OCI-LY7 (cell line): Measurements from ENCODE around the gene TOM1L2. TPM values are rescaled to one million over a fixed set of nuclear protein-coding genes. Genes with fewer than 3 reads are reported as not detected.

Experiments used
- BruUV-seq: library from RNA; stranded (reverse); fragments of 400-500 nt; replicated peaks from 2 replicates; lab custom pipeline; 2021; lab: Mats Ljungman, UMichigan
- CTCF ChIA-PET: fragments of 300-600 bp; sonication (Branson Sonifier 250); formaldehyde crosslinking; loops from one replicate; lab custom pipeline; 2022; ENCODE audit warnings: antibody characterized with exemption; ENCODE audit not compliant: unreplicated experiment; lab: Charles Lee
- POLR2A ChIA-PET: fragments of 300-600 bp; sonication (Branson Sonifier 250); formaldehyde crosslinking; loops from one replicate; lab custom pipeline; 2022; ENCODE audit warnings: antibody characterized with exemption; lab: Charles Lee
- DNase-seq: peaks from one replicate; pipeline ENCODE4 v3.0.0-alpha.2; 2015; ENCODE audit warnings: low spot score
- H2AFZ ChIP-seq: fragments of 200-600 bp; sonication (generic), shearing (Covaris generic); 2 replicates; pipeline ENCODE4 v1.6.1; 2014; ENCODE audit warnings: mild to moderate bottlenecking, antibody characterized with exemption, low read length, moderate library complexity
- H3K27ac ChIP-seq: fragments of 200-600 bp; sonication (generic); 2 replicates; pipeline ENCODE4 v1.5.1; 2014; ENCODE audit warnings: mixed run types, low read depth, mild to moderate bottlenecking, moderate library complexity, low read length, inconsistent platforms; ENCODE audit not compliant: poor library complexity, severe bottlenecking
- H3K36me3 ChIP-seq: fragments of 200-600 bp; sonication (generic); 2 replicates; pipeline ENCODE4 v1.6.1; 2014; ENCODE audit warnings: mild to moderate bottlenecking, antibody characterized with exemption, low read length, moderate library complexity, mixed read lengths; ENCODE audit not compliant: insufficient read depth
- H3K4me1 ChIP-seq: fragments of 200-600 bp; sonication (generic); 2 replicates; pipeline ENCODE4 v1.5.1; 2014; ENCODE audit warnings: mild to moderate bottlenecking, low read length; ENCODE audit not compliant: insufficient read depth, poor library complexity, severe bottlenecking
- H3K4me2 ChIP-seq: fragments of 200-600 bp; sonication (generic); 2 replicates; pipeline ENCODE4 v1.6.1; 2014; ENCODE audit warnings: mild to moderate bottlenecking, low read length
- H3K4me3 ChIP-seq: fragments of 200-600 bp; sonication (generic); 2 replicates; pipeline ENCODE4 v1.5.1; 2014; ENCODE audit warnings: mild to moderate bottlenecking, low read depth, low read length; ENCODE audit not compliant: poor library complexity, severe bottlenecking
- H3K79me2 ChIP-seq: fragments of 200-600 bp; sonication (generic); 2 replicates; pipeline ENCODE4 v1.6.1; 2016; ENCODE audit warnings: low read depth, mild to moderate bottlenecking, low read length, moderate library complexity, mixed read lengths; ENCODE audit not compliant: insufficient read depth
- H3K9me2 ChIP-seq: fragments of 200-600 bp; sonication (generic); 2 replicates; pipeline ENCODE4 v1.6.1; 2016; ENCODE audit warnings: mild to moderate bottlenecking, low read length, mixed read lengths; ENCODE audit not compliant: insufficient read depth
- H3K9me3 ChIP-seq: fragments of 200-600 bp; sonication (generic); 2 replicates; pipeline ENCODE4 v1.6.1; 2014; ENCODE audit warnings: mild to moderate bottlenecking, mixed run types, low read length, mixed read lengths
- H4K20me1 ChIP-seq: fragments of 200-600 bp; sonication (generic); 2 replicates; pipeline ENCODE4 v1.6.1; 2014; ENCODE audit warnings: mild to moderate bottlenecking, antibody characterized with exemption, low read length, moderate library complexity, mixed read lengths; ENCODE audit not compliant: insufficient read depth
- CTCF ChIP-seq: fragments of 200-600 bp; sonication (generic); conservative IDR thresholded peaks from 2 replicates; pipeline ENCODE4 v1.5.1; 2014; ENCODE audit warnings: mild to moderate bottlenecking, antibody characterized with exemption, low read length, moderate library complexity, mixed read lengths
- EZH2phosphoT487 ChIP-seq: fragments of 200-600 bp; sonication (generic); IDR thresholded peaks from 2 replicates; pipeline ENCODE4 v1.6.1; 2018; ENCODE audit warnings: low read depth, borderline replicate concordance, mild to moderate bottlenecking, mixed run types, antibody characterized with exemption, low read length, moderate library complexity, mixed read lengths
- intact Hi-C: fragments of 100-400 bp; cut with micrococcal nuclease; formaldehyde crosslinking; loops from one replicate; pipeline ENCODE4 v1.10.0; 2022; ENCODE audit not compliant: unreplicated experiment
- total RNA-seq, 2 experiments: library from RNA; depleted of rRNA in 1 of 2; stranded (reverse); fragments of >200 nt in 1 of 2; shearing (Covaris generic) in 1 of 2; gene quantifications; 2 replicates each; pipeline ENCODE4 v1.2.3, GENCODE V29; 2014 to 2022

The TOM1L2 gene
- total RNA-seq, 2 experiments from 2014 or later = 4.9 to 14.3 TPM

DNA sequence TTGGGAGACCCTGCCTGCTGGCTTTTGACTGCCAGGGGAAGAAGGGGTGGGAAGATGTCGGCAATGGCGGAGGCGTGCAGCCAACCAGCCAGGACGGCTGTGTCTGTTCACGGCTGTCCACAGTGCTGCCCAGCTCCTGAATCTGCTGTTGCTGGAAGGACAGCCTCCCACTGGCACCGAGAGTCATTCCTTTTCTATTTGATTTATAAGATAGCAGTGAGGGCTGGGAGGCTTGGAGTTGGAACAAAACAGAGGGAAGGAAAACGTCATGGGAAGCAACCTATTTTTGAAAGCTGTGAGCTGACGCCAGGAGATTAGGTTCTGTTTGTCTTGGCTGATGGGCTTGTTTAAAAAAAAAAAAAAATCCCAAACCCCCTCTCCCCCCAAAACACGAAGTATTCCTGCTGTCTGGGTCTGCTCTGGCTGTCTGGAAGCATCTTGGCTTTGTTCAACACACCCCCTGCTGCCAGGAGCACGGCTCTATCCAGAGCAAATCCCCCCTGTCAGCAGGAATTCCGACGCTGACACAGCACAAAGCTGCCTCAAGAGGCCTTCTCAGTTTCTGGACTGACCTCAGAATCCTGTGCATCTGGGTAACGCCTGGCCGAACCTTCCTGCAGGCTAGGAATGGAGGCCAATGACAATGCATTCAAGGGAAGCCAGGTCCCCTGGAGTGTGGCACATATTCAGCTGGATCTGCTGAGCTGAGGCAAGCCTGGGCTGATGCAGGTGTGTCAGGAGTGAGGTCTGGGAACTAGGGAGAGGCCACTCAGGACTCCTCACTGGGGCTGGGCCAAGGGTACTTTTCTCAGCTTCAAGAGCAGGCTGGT lies 94.5 kb downstream of the TOM1L2 start:
- no peak overlapping the region for H2AFZ ChIP-seq
- intact Hi-C loops = no loop called here

GRCh38 chr17:17876959-17877528 lies 95.2 kb downstream of the TOM1L2 start:
- TF ChIP-seq CTCF = no peak
- no peak for TF ChIP-seq EZH2phosphoT487
- Histone ChIP-seq H4K20me1 (no peaks in the 10 kb centered on the region), H3K9me2 (no peaks in the 10 kb centered on the region), H3K79me2 (no peaks in the 10 kb centered on the region), H3K4me1 (no peaks in the 10 kb centered on the region), H3K9me3 (no peaks in the 10 kb centered on the region), H3K36me3 (no peaks in the 10 kb centered on the region), H3K27ac (no peak overlapping the region), H3K4me2 (no peak overlapping the region), H2AFZ (no peak overlapping the region), H3K4me3 (no peak overlapping the region)
- CTCF ChIA-PET = interaction anchor here (0.6 kb wide), 1 partner anchor 11 kb away, joined by 3 read pairs; no protein-coding TSS in a partner anchor
- DNase-seq = no peak
- no TSS peak for BruUV-seq
- intact Hi-C loops = no loop called here
- POLR2A ChIA-PET = interaction anchor here (0.7 kb wide), 1 partner anchor 409 kb away, joined by 3 read pairs; no protein-coding TSS in a partner anchor

More for the DNA sequence above, 94.5 kb downstream of the TOM1L2 start:
- Histone ChIP-seq H3K4me1 (no peaks in the 10 kb centered on the region), H4K20me1 (no peaks in the 10 kb centered on the region), H3K4me3 (no peak overlapping the region), H3K36me3 (no peaks in the 10 kb centered on the region), H3K27ac (no peak overlapping the region), H3K79me2 (no peaks in the 10 kb centered on the region), H3K9me3 (no peaks in the 10 kb centered on the region), H3K4me2 (no peak overlapping the region), H3K9me2 (no peaks in the 10 kb centered on the region)
- TF ChIP-seq CTCF (no peak), EZH2phosphoT487 (no peak)
- no TSS peak for BruUV-seq
- no peak for DNase-seq
- ChIA-PET CTCF (interaction anchor here (0.5 to 0.6 kb wide), 2 partner anchors 11 to 60 kb away, joined by 3 read pairs; no protein-coding TSS in a partner anchor), POLR2A (interaction anchor here (0.7 kb wide), 1 partner anchor 409 kb away, joined by 3 read pairs; no protein-coding TSS in a partner anchor)
